Measurements from ENCODE around the gene DOCK7. TPM values are rescaled to one million over a fixed set of nuclear protein-coding genes. Genes with fewer than 3 reads are reported as not detected.

The DOCK7 gene
- total RNA-seq, 1 donor from 2014 or later = 10.2 TPM

DNA sequence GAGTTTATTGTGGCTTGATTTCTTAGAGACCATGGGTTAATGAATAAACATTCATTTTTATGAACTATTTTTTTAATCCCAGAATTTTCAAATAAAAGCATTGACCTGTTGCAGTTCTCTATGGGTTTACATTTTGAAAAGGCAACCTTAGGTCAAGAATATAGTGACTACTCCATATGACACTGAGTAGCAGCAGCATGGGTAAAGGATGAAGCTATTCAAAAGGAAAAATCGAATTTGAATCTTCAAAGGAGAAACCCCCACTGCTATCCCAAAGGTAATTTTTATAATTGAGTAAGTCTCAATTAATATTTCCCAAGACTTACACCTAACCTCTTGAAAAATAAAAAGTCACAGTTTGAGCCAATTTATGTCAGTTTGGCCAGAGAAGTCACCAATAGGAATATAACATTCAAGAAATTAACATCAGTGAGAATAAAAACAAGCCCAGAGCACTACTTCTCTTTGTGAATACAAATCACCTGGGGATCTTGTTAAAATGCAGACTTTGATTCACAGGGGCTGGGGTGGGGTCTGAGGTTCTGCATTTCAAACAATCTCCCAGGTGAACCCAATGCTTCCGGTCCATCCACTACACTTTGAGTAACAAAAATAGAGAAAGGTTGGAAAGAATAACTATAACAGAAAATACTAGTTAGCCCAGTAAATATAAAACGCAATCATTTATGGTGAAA lies 211.5 kb downstream of the DOCK7 start:
- intact Hi-C loops (cut with micrococcal nuclease) = no loop called here
- H3K27me3 ChIP-seq (ENCODE audit: low read depth) = no peaks in the 10 kb centered on the region
- H3K4me3 ChIP-seq = no peak overlapping the region
- no peaks in the 10 kb centered on the region for H3K4me1 ChIP-seq
- TF ChIP-seq, protein P1, sequence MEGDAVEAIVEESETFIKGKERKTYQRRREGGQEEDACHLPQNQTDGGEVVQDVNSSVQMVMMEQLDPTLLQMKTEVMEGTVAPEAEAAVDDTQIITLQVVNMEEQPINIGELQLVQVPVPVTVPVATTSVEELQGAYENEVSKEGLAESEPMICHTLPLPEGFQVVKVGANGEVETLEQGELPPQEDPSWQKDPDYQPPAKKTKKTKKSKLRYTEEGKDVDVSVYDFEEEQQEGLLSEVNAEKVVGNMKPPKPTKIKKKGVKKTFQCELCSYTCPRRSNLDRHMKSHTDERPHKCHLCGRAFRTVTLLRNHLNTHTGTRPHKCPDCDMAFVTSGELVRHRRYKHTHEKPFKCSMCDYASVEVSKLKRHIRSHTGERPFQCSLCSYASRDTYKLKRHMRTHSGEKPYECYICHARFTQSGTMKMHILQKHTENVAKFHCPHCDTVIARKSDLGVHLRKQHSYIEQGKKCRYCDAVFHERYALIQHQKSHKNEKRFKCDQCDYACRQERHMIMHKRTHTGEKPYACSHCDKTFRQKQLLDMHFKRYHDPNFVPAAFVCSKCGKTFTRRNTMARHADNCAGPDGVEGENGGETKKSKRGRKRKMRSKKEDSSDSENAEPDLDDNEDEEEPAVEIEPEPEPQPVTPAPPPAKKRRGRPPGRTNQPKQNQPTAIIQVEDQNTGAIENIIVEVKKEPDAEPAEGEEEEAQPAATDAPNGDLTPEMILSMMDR (IDR thresholded peaks at IDR 0.05; ENCODE audit: borderline replicate concordance) = no peak
- no peaks in the 10 kb centered on the region for H3K9me3 ChIP-seq (replicated peaks)
- no peak for DNase-seq
- no peak overlapping the region for H3K27ac ChIP-seq (replicated peaks)
- peaks cover 55% of the 10 kb centered on the region for H3K36me3 ChIP-seq

DNA sequence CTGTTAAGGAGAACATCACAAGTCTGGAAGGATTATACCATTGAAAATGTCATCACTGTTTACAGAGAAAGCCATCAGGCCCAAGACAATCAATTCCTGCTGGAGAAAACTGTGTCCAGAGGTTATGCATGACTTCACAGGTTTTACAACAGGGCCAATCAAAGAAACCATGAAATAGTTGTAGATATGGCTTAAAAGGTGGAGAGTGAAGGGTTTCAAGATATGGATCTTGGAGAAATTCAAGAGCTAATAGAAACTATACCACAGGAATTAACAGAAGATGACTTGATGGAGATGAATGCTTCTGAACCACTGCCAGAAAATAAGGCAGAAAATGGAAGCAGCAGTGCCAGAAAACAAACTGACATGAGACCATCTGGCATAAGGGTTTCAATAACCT lies 221.1 kb downstream of the DOCK7 start:
- H3K9me3 ChIP-seq (replicated peaks) = peaks cover 24% of the 10 kb centered on the region
- H3K4me1 ChIP-seq = no peaks in the 10 kb centered on the region
- H3K27me3 ChIP-seq (ENCODE audit: low read depth) = no peaks in the 10 kb centered on the region
- H3K4me3 ChIP-seq = no peak overlapping the region
- intact Hi-C loops (cut with micrococcal nuclease) = no loop called here
- H3K27ac ChIP-seq (replicated peaks) = no peak overlapping the region
- DNase-seq = no peak
- H3K36me3 ChIP-seq = peaks cover 63% of the 10 kb centered on the region
- TF ChIP-seq, protein P1 (IDR thresholded peaks at IDR 0.05; ENCODE audit: borderline replicate concordance) = no peak

DNA sequence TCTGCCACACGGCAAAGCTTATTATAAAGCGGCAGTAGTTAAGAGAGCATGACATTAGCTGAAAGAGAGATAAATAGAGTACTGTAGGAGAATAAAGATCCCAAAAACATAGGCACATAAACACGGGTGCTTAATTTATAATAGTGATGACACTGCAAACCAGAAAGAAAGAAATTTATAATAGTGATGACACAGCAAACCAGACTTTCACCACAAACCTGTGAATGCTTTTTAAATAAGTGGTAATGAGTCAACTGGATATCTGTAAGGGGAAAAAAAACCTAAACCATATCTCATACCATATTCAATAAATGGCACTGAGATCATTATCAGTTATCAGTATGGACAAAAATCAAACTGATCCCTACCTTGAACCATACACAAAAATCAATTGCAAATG lies 225.8 kb downstream of the DOCK7 start:
- no peak overlapping the region for H3K4me3 ChIP-seq
- no peak for DNase-seq
- TF ChIP-seq, protein P1 (IDR thresholded peaks at IDR 0.05; ENCODE audit: borderline replicate concordance) = no peak
- intact Hi-C loops (cut with micrococcal nuclease) = no loop called here
- H3K36me3 ChIP-seq = peaks cover 25% of the 10 kb centered on the region
- no peaks in the 10 kb centered on the region for H3K27me3 ChIP-seq (ENCODE audit: low read depth)
- H3K4me1 ChIP-seq = no peaks in the 10 kb centered on the region
- H3K27ac ChIP-seq (replicated peaks) = no peak overlapping the region
- H3K9me3 ChIP-seq (replicated peaks) = no peaks in the 10 kb centered on the region

DNA sequence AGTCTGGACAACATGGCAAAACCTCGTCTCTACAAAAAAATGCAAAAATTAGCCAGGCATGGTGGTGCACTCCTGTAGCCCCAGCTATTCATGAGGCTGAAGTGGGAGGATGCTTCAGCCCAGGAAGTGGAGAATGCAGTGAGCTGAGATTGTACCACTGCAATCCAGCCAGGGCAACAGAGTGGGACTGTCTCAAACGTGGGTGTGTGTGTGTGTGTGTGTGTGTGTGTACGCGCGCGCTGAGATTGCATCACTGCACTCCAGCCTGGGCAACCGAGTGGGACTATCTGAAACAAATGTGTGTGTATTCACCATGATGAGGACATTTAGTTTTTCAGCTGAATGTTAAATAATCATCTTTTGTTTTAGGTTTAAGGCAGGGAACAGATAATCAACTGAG lies 230.2 kb downstream of the DOCK7 start:
- intact Hi-C loops (cut with micrococcal nuclease) = no loop called here
- Histone ChIP-seq H3K36me3 (peaks cover 14% of the 10 kb centered on the region), H3K9me3 (replicated peaks) (no peaks in the 10 kb centered on the region), H3K4me3 (no peak overlapping the region), H3K4me1 (no peaks in the 10 kb centered on the region), H3K27me3 (ENCODE audit: low read depth) (no peaks in the 10 kb centered on the region), H3K27ac (replicated peaks) (no peak overlapping the region)
- no peak for DNase-seq
- TF ChIP-seq, protein P1 (IDR thresholded peaks at IDR 0.05; ENCODE audit: borderline replicate concordance) = no peak

DNA sequence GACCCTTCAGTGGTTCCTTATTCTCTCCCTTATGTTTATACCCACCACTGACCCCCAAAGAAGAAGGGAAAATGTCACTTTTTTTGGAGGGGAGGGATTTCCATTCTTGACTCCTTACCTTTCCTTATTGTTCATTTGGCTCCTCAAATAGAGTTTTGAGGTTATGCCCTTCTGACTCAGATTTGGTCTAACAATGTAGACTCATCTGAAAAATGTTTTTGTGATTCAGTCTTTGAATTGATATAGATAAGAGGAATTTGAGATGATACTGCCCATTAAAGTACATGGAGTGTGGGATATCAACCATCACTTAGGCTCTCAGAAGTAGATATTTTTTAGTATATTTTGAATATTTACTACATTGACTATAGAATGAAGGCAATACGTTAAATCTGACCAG lies 235.2 kb downstream of the DOCK7 start:
- H3K4me3 ChIP-seq = no peak overlapping the region
- H3K36me3 ChIP-seq = peaks cover 63% of the 10 kb centered on the region
- TF ChIP-seq, protein P1 (IDR thresholded peaks at IDR 0.05; ENCODE audit: borderline replicate concordance) = no peak
- H3K27me3 ChIP-seq (ENCODE audit: low read depth) = no peaks in the 10 kb centered on the region
- no peaks in the 10 kb centered on the region for H3K4me1 ChIP-seq
- no peak overlapping the region for H3K27ac ChIP-seq (replicated peaks)
- intact Hi-C loops (cut with micrococcal nuclease) = no loop called here
- no peaks in the 10 kb centered on the region for H3K9me3 ChIP-seq (replicated peaks)
- no peak for DNase-seq

All from left ventricle myocardium inferior (tissue), 1 donor.